ENCODE measurements around the gene SLC32A1. TPM values are rescaled to one million over a fixed set of nuclear protein-coding genes. Genes with fewer than 3 reads are reported as not detected.

SLC32A1 gene
- total RNA-seq, 1 experiment from 2014 or later: not detected

DNA sequence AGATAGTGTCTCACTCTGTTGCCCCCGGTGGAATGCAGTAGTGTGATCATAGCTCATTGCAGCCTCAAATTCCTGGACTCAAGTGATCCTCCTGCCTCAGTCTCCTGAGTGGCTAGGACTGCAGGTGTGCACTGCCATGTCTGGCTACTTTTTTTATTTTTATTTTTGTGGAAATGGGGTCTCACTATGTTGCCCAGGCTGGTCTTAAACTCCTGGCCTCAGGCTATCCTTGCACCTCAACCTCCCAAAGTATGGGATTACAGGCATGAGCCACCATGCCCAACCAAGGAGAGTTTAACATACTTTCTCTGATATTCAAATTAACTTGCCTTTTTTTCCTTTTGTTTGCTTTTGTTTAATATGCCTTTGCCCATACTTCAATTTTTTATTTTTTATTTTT lies 13.6 kb downstream of the SLC32A1 start:
- in situ Hi-C loops (cut with HindIII; ENCODE audit: low pct_unique_long_range_greater_than_20kb, low sequenced_read_pairs): no loop called here
- no peak for DNase-seq (ENCODE audit: low read depth, low spot score)

DNA sequence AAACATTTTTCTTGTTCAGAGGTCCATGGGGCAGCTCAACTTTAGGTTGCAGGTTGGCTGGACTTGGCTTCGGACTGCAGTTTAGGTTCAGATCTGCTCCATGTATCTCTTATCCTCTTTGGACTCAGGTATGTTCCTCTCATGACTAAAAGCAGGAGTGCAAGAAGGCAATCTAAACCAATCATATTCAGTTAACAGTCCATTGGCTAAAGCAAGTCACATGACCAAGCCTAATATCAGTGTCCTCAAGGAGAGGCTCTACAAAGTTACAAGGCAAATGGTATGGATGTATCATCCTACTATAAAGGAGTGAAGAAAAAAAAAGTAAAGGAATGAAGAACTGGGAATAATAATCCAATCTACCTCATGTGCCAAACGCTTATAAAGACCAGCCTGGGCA lies 21.5 kb downstream of the SLC32A1 start:
- DNase-seq (ENCODE audit: low read depth, low spot score): no peak
- in situ Hi-C loops (cut with HindIII; ENCODE audit: low pct_unique_long_range_greater_than_20kb, low sequenced_read_pairs): no loop called here

DNA sequence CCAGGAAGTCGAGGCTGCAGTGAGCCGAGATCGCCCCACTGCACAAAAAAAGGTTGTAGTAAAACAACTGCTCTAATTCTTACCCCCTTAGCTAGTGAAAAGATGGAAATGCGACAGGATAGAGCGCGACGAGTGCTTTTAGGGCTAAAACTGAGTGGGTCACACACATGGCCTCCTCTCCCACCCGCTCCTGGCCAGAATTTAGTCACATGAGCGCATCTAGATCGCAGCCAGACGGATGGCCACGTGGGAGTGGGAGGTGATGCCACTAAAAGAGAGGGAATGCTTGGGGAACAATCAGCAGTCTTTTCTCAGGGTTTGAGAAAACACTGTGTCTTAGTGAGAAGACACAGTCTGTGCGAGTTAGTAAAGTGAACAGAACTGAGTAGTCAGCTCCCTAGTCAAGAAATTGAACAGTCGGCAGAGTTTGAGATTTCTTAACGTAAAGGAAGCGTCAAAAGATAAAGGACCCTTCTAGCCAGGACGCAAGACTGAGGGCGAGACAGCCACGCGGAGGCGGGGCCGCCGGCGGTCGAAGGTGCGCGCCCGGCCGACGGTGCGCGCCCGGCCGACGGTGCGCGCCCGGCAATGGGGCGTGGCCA lies 23.3 kb downstream of the SLC32A1 start:
- no peak for DNase-seq (ENCODE audit: low read depth, low spot score)
- in situ Hi-C loops (cut with HindIII; ENCODE audit: low pct_unique_long_range_greater_than_20kb, low sequenced_read_pairs): no loop called here

DNA sequence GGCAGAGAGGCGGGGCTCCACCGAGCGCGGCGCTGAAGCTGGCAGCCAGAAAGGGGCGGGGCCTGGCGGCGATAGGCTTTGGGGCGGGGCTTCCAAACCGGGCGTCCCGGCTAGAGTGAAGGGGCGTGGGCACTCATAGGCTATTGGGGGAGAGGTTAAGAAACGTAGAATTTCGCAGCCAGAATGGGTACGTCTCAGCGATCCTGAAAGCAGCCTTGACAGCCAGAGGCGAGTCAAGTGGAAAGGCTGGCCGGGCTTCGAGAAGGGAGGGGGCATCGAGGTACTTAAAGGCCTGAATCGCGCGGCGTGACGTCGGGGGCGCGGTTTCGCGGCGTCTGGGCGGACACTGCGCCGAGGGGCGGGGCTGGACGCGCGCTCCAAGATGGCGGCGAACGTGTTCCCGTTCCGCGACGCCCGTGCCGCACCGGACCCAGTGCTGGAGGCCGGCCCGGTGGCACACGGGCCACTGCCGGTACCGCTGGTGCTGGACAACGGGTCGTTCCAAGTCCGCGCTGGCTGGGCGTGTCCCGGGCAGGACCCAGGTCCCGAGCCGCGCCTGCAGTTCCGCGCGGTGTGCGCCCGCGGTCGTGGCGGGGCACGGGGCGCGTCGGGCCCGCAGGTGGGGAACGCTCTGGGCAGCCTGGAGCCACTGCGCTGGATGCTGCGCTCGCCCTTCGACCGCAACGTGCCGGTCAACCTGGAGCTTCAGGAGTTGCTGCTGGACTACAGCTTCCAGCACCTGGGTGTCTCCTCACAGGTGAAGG lies 24.0 kb downstream of the SLC32A1 start, which contains the start of gene ACTR5:
Gene ACTR5, plus strand, starts transcription at position 364 of the 764 bp plus-strand sequence. Its CDS starts 19 bp downstream, at position 383.
- DNase-seq (ENCODE audit: low read depth, low spot score): peak; percentile 92
- in situ Hi-C loops (cut with HindIII; ENCODE audit: low pct_unique_long_range_greater_than_20kb, low sequenced_read_pairs): no loop called here

DNA sequence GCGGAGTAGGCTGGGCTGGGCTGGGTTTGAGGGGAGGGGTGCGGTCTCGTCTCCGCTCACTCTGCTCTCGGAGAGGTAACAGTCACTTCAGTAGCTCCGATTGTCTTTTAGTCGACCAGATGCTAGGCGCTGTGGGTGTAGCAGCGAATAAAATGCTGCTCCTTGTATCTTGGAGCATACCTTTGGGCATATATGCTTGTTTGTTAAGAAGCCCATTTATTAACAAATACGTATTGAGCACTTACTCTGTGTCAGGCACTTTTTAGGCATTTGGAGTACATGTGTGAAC lies 24.5 kb downstream of the SLC32A1 start:
- in situ Hi-C loops (cut with HindIII; ENCODE audit: low pct_unique_long_range_greater_than_20kb, low sequenced_read_pairs): no loop called here
- DNase-seq (ENCODE audit: low read depth, low spot score): no peak

DNA sequence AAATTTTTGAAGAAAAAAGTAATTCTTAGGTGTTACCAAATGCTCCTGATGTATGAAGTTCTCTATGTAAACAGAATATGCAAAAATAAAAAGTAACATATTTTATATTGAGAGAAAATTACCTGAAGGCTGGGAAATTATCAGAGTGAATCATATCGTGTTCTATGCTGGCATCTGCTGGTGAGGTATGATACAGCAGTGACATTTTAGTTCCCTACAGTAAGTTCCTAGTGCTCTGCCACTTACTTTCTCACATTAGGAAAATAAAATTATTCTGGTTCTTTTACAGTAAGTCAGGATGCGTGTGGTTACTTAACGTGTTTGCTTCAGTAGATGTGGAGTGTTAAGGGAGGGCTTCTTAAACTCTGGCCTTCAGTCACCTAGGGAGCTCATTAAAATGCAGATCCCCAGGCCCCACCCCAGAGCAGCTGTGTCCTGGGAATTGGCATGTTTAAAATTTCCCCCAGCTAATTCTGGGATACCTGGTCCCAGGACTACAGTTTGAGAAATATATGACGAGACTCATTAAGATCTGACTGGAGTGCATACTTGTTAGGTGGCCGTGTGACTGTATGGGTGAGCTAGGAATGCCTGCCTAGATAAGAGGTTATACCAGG lies 27.2 kb downstream of the SLC32A1 start:
- peak; percentile 63 for DNase-seq (ENCODE audit: low read depth, low spot score)
- in situ Hi-C loops (cut with HindIII; ENCODE audit: low pct_unique_long_range_greater_than_20kb, low sequenced_read_pairs): loop anchor here (25.0 kb wide), 1 partner anchor 89 kb away; no protein-coding TSS in a partner anchor

DNA sequence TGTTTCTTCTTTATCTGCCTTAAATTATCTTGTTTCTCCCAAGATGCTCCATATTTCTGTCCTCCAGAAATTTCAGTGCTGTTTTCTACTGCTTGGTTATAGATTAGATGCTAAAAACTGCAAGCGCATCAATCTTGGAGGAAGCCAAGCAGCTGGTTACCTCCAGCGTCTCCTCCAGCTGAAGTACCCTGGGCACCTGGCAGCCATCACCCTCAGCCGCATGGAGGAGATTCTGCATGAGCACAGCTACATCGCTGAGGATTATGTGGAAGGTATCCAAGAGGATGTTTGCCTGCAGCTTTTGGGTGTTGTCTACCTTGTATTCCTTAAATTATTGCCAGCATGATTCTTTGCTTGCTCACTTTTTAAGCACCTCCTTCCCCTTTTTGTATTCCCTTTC lies 27.7 kb downstream of the SLC32A1 start:
- in situ Hi-C loops (cut with HindIII; ENCODE audit: low pct_unique_long_range_greater_than_20kb, low sequenced_read_pairs): loop anchor here (25.0 kb wide), 1 partner anchor 90 kb away; no protein-coding TSS in a partner anchor
- no peak for DNase-seq (ENCODE audit: low read depth, low spot score)

DNA sequence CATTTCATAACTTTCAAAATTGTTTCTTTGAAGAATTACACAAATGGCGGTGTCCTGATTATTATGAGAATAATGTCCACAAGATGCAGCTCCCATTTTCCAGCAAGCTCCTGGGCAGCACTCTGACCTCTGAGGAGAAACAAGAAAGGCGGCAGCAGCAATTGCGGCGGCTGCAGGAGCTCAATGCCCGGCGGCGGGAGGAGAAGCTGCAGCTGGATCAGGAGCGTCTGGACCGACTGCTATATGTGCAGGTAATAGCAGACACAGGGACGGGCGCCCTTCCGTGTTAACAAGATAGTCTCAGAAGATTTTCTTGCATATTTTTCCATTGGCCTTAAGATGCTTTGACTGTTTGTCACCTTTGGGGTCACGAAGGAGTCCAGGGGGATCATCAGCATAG lies 30.6 kb downstream of the SLC32A1 start:
- in situ Hi-C loops (cut with HindIII; ENCODE audit: low pct_unique_long_range_greater_than_20kb, low sequenced_read_pairs): loop anchor here (25.0 kb wide), 1 partner anchor 93 kb away; no protein-coding TSS in a partner anchor

DNA sequence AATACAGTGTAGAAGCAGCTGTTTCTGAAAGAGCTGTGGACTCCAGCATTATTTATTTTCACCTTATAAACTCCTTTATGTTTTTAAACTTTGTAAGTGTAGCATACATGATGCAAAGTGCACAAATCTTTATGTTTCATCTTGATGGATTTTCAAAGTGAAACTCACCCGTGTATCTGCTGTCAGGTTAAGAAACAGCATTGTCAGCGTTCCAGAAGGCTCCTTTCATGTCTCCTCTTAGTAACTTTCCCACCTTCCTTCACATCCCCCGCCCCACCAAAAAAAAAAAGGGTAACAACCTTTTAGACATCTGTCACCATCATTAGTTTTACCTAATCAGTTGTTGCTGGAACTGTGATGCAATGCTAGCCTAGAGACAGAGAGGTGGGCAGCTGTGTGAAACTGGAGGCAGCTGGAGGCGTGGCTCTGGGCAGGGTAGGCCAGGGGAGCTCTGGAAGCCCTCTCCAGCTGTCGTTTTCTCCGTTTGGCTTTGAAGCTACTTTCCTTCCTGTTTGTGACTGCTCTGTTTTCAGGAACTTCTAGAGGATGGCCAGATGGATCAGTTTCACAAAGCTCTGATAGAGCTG lies 31.1 kb downstream of the SLC32A1 start:
- no peak for DNase-seq (ENCODE audit: low read depth, low spot score)
- in situ Hi-C loops (cut with HindIII; ENCODE audit: low pct_unique_long_range_greater_than_20kb, low sequenced_read_pairs): loop anchor here (25.0 kb wide), 1 partner anchor 93 kb away; no protein-coding TSS in a partner anchor

More for the DNA sequence above, 30.6 kb downstream of the SLC32A1 start:
- no peak for DNase-seq (ENCODE audit: low read depth, low spot score)

DNA sequence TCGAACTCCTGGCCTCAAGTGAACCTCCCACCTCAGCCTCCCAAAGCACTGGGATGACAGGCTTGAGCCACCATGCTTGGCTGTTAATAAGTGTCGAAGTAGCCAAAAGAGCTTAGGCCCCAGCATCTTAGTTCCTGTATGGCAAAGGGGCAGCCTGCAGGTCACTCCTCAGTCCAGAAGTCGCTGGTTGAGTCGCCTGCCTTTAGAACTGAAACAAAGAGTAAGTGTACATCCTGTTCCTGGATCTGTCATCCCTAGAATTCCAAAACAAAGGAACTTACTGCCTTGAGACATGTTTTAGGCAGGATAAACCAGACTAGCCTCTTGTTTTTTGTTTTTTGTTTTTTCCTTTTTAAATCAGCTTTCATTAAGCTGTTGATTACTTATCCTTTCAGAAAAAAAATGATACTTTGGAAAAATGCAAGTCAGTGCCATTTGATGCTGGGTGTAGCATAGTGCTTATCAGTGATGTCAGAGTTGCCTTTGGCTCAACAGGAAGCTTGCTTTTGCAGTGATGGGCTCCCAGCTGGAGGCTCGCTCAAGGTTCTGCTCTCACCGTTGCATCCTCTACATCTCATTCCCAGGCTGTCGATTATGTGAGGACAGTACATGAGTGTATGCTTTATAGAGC lies 33.0 kb downstream of the SLC32A1 start:
- in situ Hi-C loops (cut with HindIII; ENCODE audit: low pct_unique_long_range_greater_than_20kb, low sequenced_read_pairs): loop anchor here (25.0 kb wide), 1 partner anchor 95 kb away; no protein-coding TSS in a partner anchor
- DNase-seq (ENCODE audit: low read depth, low spot score): no peak

DNA sequence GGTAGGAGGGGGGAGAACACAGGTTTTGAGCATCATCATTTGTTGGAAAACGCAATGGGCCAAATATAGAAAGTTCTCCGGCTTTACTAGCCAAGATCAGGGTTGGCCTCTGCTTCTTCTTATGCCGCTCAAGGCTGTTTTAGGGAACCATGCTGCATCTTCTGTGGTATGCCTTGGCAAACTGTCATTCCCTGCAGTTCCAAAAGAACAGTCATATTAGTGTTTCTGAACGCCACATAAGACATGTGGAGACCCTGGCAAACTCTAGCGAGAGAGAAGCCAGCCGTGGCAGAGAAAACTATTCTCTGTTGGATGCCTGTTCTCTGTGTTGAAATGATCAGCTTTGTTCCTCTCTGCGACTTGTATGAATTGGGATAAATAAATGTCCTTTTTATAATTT lies 34.8 kb downstream of the SLC32A1 start:
- no peak for DNase-seq (ENCODE audit: low read depth, low spot score)
- in situ Hi-C loops (cut with HindIII; ENCODE audit: low pct_unique_long_range_greater_than_20kb, low sequenced_read_pairs): loop anchor here (25.0 kb wide), 1 partner anchor 97 kb away; no protein-coding TSS in a partner anchor

DNA sequence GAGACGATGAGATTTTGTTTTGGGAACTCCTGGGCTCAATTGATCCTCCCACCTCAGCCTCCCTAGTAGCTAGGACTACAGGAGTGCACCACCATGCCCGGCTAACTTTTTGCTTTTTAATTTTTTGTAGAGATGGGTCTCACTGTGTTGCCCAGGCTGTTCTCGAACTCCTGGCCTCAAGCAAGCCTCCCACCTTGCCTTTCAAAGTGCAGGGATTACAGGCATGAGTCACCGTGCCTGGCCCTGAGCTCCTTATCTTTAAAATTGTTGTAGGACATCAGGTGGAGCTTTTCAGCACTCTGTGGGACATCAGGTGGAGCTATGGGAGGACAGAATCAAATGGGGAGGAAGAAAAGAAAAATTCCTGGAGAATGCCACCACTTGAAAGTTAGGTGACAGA lies 36.7 kb downstream of the SLC32A1 start:
- DNase-seq (ENCODE audit: low read depth, low spot score): no peak
- in situ Hi-C loops (cut with HindIII; ENCODE audit: low pct_unique_long_range_greater_than_20kb, low sequenced_read_pairs): loop anchor here (25.0 kb wide), 1 partner anchor 99 kb away; no protein-coding TSS in a partner anchor

DNA sequence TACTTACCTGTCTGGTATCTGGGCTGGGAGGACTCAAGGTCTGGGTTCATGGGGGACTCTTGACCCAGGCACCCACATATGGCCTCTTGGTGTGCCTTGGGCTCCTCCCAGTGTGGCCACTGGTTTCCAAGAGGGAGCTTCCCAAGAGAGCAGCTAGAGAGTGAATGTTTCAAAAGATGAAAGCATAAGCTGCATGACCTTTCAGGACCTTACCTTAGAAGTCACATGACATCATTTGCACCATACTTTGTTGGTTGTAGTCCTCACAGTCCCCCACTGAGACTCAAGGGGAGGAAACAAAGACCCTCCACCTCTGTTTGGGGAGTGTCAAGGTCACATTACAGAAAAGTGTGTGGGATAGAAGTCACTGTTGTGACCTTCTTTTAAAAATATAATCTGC lies 37.9 kb downstream of the SLC32A1 start:
- no peak for DNase-seq (ENCODE audit: low read depth, low spot score)
- in situ Hi-C loops (cut with HindIII; ENCODE audit: low pct_unique_long_range_greater_than_20kb, low sequenced_read_pairs): loop anchor here (25.0 kb wide), 1 partner anchor 100 kb away; no protein-coding TSS in a partner anchor

DNA sequence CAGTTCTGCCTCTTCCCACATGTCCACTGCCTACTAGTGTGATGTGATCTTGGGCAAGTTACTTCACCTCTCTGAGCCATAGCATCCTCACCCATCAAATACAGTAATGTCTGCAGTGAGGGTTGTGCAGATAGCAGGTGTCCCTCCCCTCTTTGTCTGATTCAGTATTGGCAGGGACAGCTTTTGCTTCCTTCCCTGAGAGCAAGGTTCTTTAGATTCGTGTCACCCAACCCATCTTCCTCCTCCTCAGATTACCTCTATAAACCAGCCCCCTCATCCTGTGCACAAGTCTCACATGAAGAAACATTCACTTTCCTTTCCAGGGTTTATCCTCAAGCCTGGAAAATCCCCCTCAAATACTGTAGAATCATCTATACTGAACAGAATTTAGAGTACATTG lies 39.3 kb downstream of the SLC32A1 start:
- no peak for DNase-seq (ENCODE audit: low read depth, low spot score)
- in situ Hi-C loops (cut with HindIII; ENCODE audit: low pct_unique_long_range_greater_than_20kb, low sequenced_read_pairs): loop anchor here (25.0 kb wide), 1 partner anchor 101 kb away; no protein-coding TSS in a partner anchor

DNA sequence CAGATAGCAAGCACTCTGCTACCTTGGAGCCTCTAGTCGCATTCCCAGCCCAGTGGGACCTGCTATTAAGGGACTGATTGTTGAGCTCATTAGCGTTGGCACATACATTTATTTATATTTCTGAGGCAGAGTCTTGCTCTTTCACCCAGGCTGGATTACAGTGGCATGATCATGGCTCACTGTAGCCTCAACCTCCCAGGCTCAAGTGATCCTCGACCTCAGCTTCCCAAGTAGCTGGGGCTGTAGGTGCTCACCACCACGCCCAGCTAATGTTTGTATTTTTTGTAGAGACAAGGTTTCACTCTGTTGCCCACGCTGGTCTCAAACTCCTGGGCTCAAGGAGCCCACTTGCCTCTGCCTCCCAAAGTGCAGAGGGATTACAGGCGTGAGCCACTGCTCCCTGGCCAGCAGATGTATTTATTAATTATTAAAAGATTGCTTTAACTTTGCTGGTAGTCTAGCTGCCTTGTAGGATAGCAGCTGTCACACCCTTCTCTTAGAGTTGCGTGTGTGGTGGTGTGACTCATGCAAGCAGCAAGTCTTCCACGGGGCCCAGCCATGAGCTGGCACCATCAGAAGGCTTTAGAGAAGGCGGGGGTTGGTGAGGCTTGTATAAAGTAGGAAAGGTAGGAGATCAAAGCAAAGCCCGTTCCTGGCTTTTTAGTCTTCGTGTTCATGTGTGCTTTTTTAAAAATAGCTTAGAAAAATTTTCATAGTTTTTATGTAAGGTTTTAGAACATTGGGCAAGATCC lies 40.5 kb downstream of the SLC32A1 start:
- in situ Hi-C loops (cut with HindIII; ENCODE audit: low pct_unique_long_range_greater_than_20kb, low sequenced_read_pairs): loop anchor here (25.0 kb wide), 1 partner anchor 102 kb away; no protein-coding TSS in a partner anchor
- peak; percentile 29 for DNase-seq (ENCODE audit: low read depth, low spot score)

DNA sequence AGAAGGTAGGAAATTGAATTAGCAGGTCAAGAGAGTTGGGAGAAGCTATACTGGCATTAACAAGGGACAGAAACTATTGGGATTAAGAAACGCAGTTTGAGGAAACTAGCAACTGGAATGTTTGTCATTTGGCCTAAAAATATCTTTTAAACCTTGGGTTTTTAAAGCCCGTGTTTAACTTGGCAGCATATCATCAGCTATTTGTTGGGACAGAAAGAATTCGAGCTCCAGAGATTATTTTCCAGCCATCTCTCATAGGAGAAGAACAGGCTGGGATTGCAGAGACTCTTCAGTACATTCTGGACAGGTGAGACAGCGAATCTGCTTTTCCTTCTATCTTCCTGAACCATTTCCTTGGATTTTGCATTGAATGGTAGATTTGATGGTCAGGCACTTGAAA lies 41.8 kb downstream of the SLC32A1 start:
- DNase-seq (ENCODE audit: low read depth, low spot score): no peak
- in situ Hi-C loops (cut with HindIII; ENCODE audit: low pct_unique_long_range_greater_than_20kb, low sequenced_read_pairs): loop anchor here (25.0 kb wide), 1 partner anchor 104 kb away; no protein-coding TSS in a partner anchor

Data from SK-MEL-5 (cell line).